Stimulated activated CD8-positive, alpha-beta memory T cell treated with anti-CD3 and anti-CD28 coated beads, Interleukin-15, amount 100 ng/mL, for 1 hour (primary cell): ENCODE results near the gene CDH23.

ENCODE experiments used
- DNase-seq: peaks from one replicate; pipeline ENCODE4 v3.0.0-alpha.2; 2020; ENCODE audit warnings: low read depth

The CDH23 gene

GRCh38 chr10:71423250-71423649, 26.5 kb downstream of the CDH23 start:
- no peak for DNase-seq

GRCh38 chr10:71423901-71424300, 27.2 kb downstream of the CDH23 start:
- no peak for DNase-seq

- DNase-seq: no peak
These were observed 27.9 kb downstream of the CDH23 start for GRCh38 chr10:71424496-71425194.

- no peak for DNase-seq
These were observed 29.4 kb downstream of the CDH23 start for GRCh38 chr10:71426058-71426605.

GRCh38 chr10:71427246-71427645, 30.5 kb downstream of the CDH23 start:
- no peak for DNase-seq

GRCh38 chr10:71429304-71429703, 32.6 kb downstream of the CDH23 start:
- DNase-seq: no peak

- no peak for DNase-seq
These were observed 33.2 kb downstream of the CDH23 start for GRCh38 chr10:71429929-71430328.

GRCh38 chr10:71431239-71432100, 34.8 kb downstream of the CDH23 start:
- no peak for DNase-seq

GRCh38 chr10:71432101-71432905, 35.6 kb downstream of the CDH23 start:
- DNase-seq: no peak

GRCh38 chr10:71432956-71433767, 36.4 kb downstream of the CDH23 start:
- DNase-seq: no peak

GRCh38 chr10:71433768-71434744, 37.3 kb downstream of the CDH23 start:
- no peak for DNase-seq

- DNase-seq: no peak
These were observed 38.2 kb downstream of the CDH23 start for GRCh38 chr10:71434760-71435394.

- DNase-seq: no peak
These were observed 39.0 kb downstream of the CDH23 start for GRCh38 chr10:71435571-71436267.

- DNase-seq: no peak
These were observed 39.8 kb downstream of the CDH23 start for GRCh38 chr10:71436268-71437125.

GRCh38 chr10:71437537-71438092, 40.9 kb downstream of the CDH23 start:
- DNase-seq: no peak

GRCh38 chr10:71438761-71439160, 42.0 kb downstream of the CDH23 start:
- DNase-seq: no peak

- DNase-seq: no peak
These were observed 43.1 kb downstream of the CDH23 start for GRCh38 chr10:71439670-71440425.
